ENCODE measurements around the gene KCNB1. TPM values are rescaled to one million over a fixed set of nuclear protein-coding genes. Genes with fewer than 3 reads are reported as not detected.

The KCNB1 gene
- total and polyA plus RNA-seq, 2 of the 4 experiments (the other 2 are of a cell fraction) = 0.05 TPM; not detected in 1

GRCh38 chr20:49348563-49348962, 133.9 kb downstream of the KCNB1 start:
- ChIA-PET POLR2A (ENCODE audit: unreplicated experiment) (no interaction called here), CTCF (interaction anchor here (0.7 kb wide), 1 partner anchor 257 kb away, joined by 3 read pairs; no protein-coding TSS in a partner anchor)
- Histone ChIP-seq H3K9me1 (ENCODE audit: insufficient read depth, low read length) (peaks cover 7% of the 10 kb centered on the region; the same call in 1 of the 2 replicates), H3K4me2 (ENCODE audit: low read depth, low read length) (no peak overlapping the region), H3K14ac (replicated peaks; ENCODE audit: low read depth, low read length) (no peak overlapping the region), H4K5ac (ENCODE audit: low read depth, low read length) (no peak overlapping the region), H2AFZ (replicated peaks; ENCODE audit: low read length, poor library complexity) (no peak overlapping the region), H3K4me1 (ENCODE audit: control insufficient read depth, insufficient read depth, low read length) (peaks cover 7% of the 10 kb centered on the region; the same call in 1 of the 2 replicates), H2AK5ac (ENCODE audit: low read depth, low read length) (no peak overlapping the region), H2BK5ac (ENCODE audit: low read depth, low read length, poor library complexity, severe bottlenecking) (no peak overlapping the region), H2BK20ac (ENCODE audit: low read depth, low read length) (no peak overlapping the region), H3K4me3 (ENCODE audit: insufficient read depth, low read depth, low read length) (no peak overlapping the region), H3K18ac (ENCODE audit: low read depth, low read length) (no peak overlapping the region), H4K20me1 (ENCODE audit: insufficient read depth, low read length) (no peaks in the 10 kb centered on the region), H4K91ac (ENCODE audit: insufficient read depth, low read depth, low read length) (no peak overlapping the region), H4K8ac (ENCODE audit: low read depth in 2 of 2, low read length in 2 of 2) (no peak overlapping the region), H2BK120ac (ENCODE audit: low read depth, low read length) (no peak overlapping the region), H3K4ac (ENCODE audit: low read depth, low read length) (no peak overlapping the region), H3K9ac (ENCODE audit: low read depth, low read length) (no peak overlapping the region), H3K36me3 (ENCODE audit: control insufficient read depth, insufficient read depth, low read length) (no peaks in the 10 kb centered on the region), H3K27ac (ENCODE audit: insufficient read depth, low read length) (no peak overlapping the region), H3K27me3 (ENCODE audit: control insufficient read depth, insufficient read depth, low read length) (peaks cover 30% of the 10 kb centered on the region), H2BK15ac (ENCODE audit: low read depth, low read length) (no peak overlapping the region), H3K23ac (ENCODE audit: low read depth, low read length) (no peak overlapping the region), H3K9me3 (ENCODE audit: control insufficient read depth, insufficient read depth, low read length) (no peaks in the 10 kb centered on the region), H2AK9ac (replicated peaks; ENCODE audit: low read depth, low read length, poor library complexity) (no peak overlapping the region), H3K79me1 (ENCODE audit: low read depth in 1 of 2, low read length in 2 of 2) (no peaks in the 10 kb centered on the region), H3K56ac (ENCODE audit: extremely low read depth, insufficient read depth, low read length) (no peak overlapping the region)
- intact Hi-C loops (cut with micrococcal nuclease) (no loop called here), dilution Hi-C loops (cut with HindIII; ENCODE audit: low sequenced_read_pairs, unreplicated experiment) (no loop called here), in situ Hi-C loops (cut with MboI; ENCODE audit: low sequenced_read_pairs) (loop anchor here (25.0 kb wide), 1 partner anchor 514 kb away; no protein-coding TSS in a partner anchor)
- no TSS peak for BruUV-seq (replicated peaks)
- WGBS, 2 experiments (ENCODE audit: extremely low coverage in 2 of 2, insufficient read length in 1 of 2) = no CpG with 5 or more reads among the region's 4 CpGs
- no peak for ATAC-seq (ENCODE audit: low read depth)
- no peak for DNase-seq
- no peak for TF ChIP-seq RCOR1 (IDR thresholded peaks at IDR 0.05; ENCODE audit: insufficient replicate concordance, low read length)
- TF ChIP-seq RAD21 (IDR thresholded peaks at IDR 0.05; ENCODE audit: low read length) = no peak
- TF ChIP-seq MAFK (IDR thresholded peaks at IDR 0.05; ENCODE audit: low read depth, low read length) = no peak
- TF ChIP-seq CEBPB (IDR thresholded peaks at IDR 0.05; ENCODE audit: low read depth, low read length) = no peak
- TF ChIP-seq USF2 (IDR thresholded peaks at IDR 0.05; ENCODE audit: low read depth, low read length) = no peak
- no peak for TF ChIP-seq NFE2L2 (IDR thresholded peaks at IDR 0.05; ENCODE audit: low read depth, low read length)
- no peak for TF ChIP-seq CTCF (conservative IDR thresholded peaks at IDR 0.05; ENCODE audit: low read depth, low read length)
- no peak for TF ChIP-seq POLR2A (IDR thresholded peaks at IDR 0.05; ENCODE audit: low read depth, low read length)
- no peak for TF ChIP-seq SMC3 (IDR thresholded peaks at IDR 0.05; ENCODE audit: low read depth, low read length)
- TF ChIP-seq MXI1 (IDR thresholded peaks at IDR 0.05; ENCODE audit: borderline replicate concordance, low read depth, low read length) = no peak
- TF ChIP-seq ELK1 (IDR thresholded peaks at IDR 0.05; ENCODE audit: borderline replicate concordance, low read depth, low read length) = no peak
- TF ChIP-seq RFX5 (IDR thresholded peaks at IDR 0.05; ENCODE audit: low read depth, low read length) = no peak
- TF ChIP-seq MAZ (IDR thresholded peaks at IDR 0.05; ENCODE audit: borderline replicate concordance, low read depth, low read length) = no peak
- TF ChIP-seq CHD1 (IDR thresholded peaks at IDR 0.05; ENCODE audit: low read depth, low read length) = no peak
- TF ChIP-seq BHLHE40 (IDR thresholded peaks at IDR 0.05; ENCODE audit: low read depth, low read length) = no peak
- no peak for TF ChIP-seq FOS (IDR thresholded peaks at IDR 0.05; ENCODE audit: low read depth, low read length)

Data from IMR-90 (cell line).